HL-60 (cell line): ENCODE data around the gene ELFN2.

Experiments
- DNase-seq, 2 experiments: peaks; one replicate each; pipeline ENCODE4 v3.0.0-alpha.2; 2010 to 2020; ENCODE audit warnings: low read depth in 1 of 2, low spot score in 1 of 2
- H3K27ac ChIP-seq: fragments of 250-450 bp; sonication (Bioruptor Pico); replicated peaks from 2 replicates; pipeline ENCODE4 v1.5.1; 2020; ENCODE audit warnings: mild to moderate bottlenecking, moderate library complexity
- H3K27me3 ChIP-seq: fragments of 250-450 bp; sonication (Bioruptor Pico); 2 replicates; pipeline ENCODE4 v1.5.1; 2021; ENCODE audit warnings: mild to moderate bottlenecking, moderate library complexity; ENCODE audit not compliant: insufficient read depth, poor library complexity, severe bottlenecking
- H3K4me3 ChIP-seq: replicated peaks from 2 replicates; pipeline ENCODE4 v1.5.1; 2011; ENCODE audit warnings: mild to moderate bottlenecking, control low read depth, low read length; ENCODE audit not compliant: insufficient read depth
- CTCF ChIP-seq: IDR thresholded peaks from one replicate; pipeline ENCODE4 v1.5.1; 2011; ENCODE audit warnings: low read length, control low read depth, inconsistent platforms; ENCODE audit not compliant: insufficient read depth
- GABPA ChIP-seq: IDR thresholded peaks from 2 replicates; pipeline ENCODE4 v1.6.1; 2012; ENCODE audit warnings: low read depth
- POLR2AphosphoS5 ChIP-seq: IDR thresholded peaks from 2 replicates; pipeline ENCODE4 v1.6.1; 2012; ENCODE audit warnings: low read depth
- REST ChIP-seq: IDR thresholded peaks from 2 replicates; pipeline ENCODE4 v1.6.1; 2012; ENCODE audit warnings: low read depth; ENCODE audit not compliant: insufficient replicate concordance
- SPI1 ChIP-seq: IDR thresholded peaks from 2 replicates; pipeline ENCODE4 v1.6.1; 2012; ENCODE audit warnings: low read depth, mild to moderate bottlenecking, borderline replicate concordance

ELFN2 gene

GRCh38 chr22:37420686-37421467 is 6.4 kb downstream of the ELFN2 start:
- Histone ChIP-seq H3K4me3 (no peak overlapping the region), H3K27me3 (peaks cover 83% of the 10 kb centered on the region), H3K27ac (no peak overlapping the region)
- TF ChIP-seq CTCF: no peak
- no peak for TF ChIP-seq GABPA
- TF ChIP-seq SPI1: no peak
- TF ChIP-seq POLR2AphosphoS5: no peak
- no peak for TF ChIP-seq REST
- DNase-seq: peak in 1 of 2 experiments; percentile 38

GRCh38 chr22:37419969-37420685 is 7.2 kb downstream of the ELFN2 start:
- Histone ChIP-seq H3K27ac (no peak overlapping the region), H3K27me3 (peaks cover 75% of the 10 kb centered on the region), H3K4me3 (no peak overlapping the region)
- no peak for TF ChIP-seq REST
- TF ChIP-seq GABPA: no peak
- no peak for TF ChIP-seq SPI1
- TF ChIP-seq POLR2AphosphoS5: no peak
- no peak for TF ChIP-seq CTCF
- DNase-seq: peak in 1 of 2 experiments; percentile 17

- no peak for TF ChIP-seq POLR2AphosphoS5
- no peak for TF ChIP-seq GABPA
- no peak for TF ChIP-seq SPI1
- no peak for TF ChIP-seq REST
- TF ChIP-seq CTCF: no peak
- DNase-seq: no peak
- Histone ChIP-seq H3K4me3 (no peak overlapping the region), H3K27ac (no peak overlapping the region), H3K27me3 (peaks cover 69% of the 10 kb centered on the region)
Measured at GRCh38 chr22:37419370-37419968, 7.8 kb downstream of the ELFN2 start.
